NK-92 (cell line): ENCODE data around the gene EPHA2.
"Not testable (repeated sequence)": the region's sequence is repeated elsewhere in the genome, so short reads cannot be mapped to it uniquely, and the experiment has no call there.

Experiments used
- DNase-seq: peaks from one replicate; lab custom pipeline; 2025; ENCODE audit not compliant: unreplicated experiment; lab: John Stamatoyannopoulos, UW

The EPHA2 gene

GRCh38 chr1:16155537-16156410 is at the start of gene EPHA2:
Gene EPHA2, minus strand, starts transcription at chr1:16156069. Its CDS starts 137 bp downstream, at chr1:16155932.
- DNase-seq = no peak

DNA sequence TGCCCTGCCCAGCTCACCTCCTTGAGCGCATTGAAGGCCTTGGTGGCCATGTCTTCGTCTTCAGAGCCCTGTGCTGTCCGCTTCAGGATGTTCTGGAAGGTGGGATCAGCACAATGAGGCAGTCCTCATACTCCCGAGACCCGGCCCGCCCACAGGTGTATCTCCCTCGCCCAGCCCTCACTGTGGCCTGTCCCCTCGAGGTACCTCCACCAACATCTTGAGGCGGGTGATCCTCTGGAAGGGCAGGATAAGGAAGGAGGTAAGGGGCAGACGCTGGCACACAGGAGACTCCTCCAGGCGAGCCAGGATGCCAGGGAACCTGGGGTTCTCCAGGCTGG is 49.4 kb upstream of the EPHA2 start:
- DNase-seq = no peak

DNA sequence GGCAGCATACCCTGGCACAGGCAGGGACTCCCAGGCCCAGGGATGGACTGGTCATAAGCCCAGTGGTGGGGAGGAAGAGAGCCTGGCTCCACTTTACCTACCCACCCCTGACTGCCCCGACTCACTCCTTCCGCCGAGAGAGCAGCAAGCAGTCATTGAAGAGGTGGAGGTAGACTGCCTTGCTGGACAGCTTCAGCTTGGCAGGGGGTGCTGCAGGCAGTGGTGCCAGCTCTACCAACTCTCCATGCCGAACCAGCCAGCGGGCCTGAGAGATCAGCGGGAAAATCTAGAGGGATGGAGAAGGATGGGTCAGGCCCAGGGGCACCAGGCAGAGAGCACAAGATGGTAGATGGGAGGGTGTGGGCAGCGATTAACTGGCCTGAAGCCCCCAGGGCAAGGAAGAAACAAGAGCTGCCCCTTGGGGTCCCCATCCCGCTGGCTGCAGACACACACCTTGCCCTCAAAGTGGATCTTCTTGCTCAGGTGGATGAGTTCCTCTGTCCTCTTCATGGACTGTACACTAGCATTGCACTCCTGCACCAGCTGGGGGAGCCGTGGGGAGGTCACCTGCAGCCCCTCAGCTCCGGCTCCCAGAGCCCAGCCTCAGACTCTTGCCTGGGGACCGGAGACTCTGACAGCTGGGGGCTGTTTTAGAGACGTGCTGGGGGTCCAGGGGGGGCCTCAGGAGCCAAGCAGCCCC is 48.9 kb upstream of the EPHA2 start:
- no peak for DNase-seq

DNA sequence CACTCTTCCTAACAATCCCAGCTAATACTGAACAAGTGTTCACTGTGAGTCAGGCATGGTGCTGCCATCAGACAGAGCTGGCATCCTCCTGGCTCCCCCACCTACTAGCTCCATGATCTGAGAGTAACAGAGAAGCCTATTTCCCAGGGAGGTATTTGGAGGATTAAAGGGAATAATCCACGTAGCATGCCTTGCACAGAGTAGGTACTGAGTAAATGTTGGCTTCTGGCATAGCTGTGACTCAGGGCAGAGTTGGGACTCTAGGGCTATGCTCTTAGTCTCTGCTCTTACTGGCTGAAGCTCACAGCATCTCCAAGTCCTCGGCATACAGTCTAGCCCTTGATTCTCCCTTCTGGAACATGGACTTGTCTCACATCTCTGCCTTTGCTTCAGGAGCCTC is 48.3 kb upstream of the EPHA2 start:
- no peak for DNase-seq

GRCh38 chr1:16203550-16203949 is 47.7 kb upstream of the EPHA2 start:
- no peak for DNase-seq

GRCh38 chr1:16202281-16203210 is 46.7 kb upstream of the EPHA2 start:
- no peak for DNase-seq

- no peak for DNase-seq
Observed at GRCh38 chr1:16199700-16200099, 43.8 kb upstream of the EPHA2 start.

GRCh38 chr1:16199157-16199501 is 43.3 kb upstream of the EPHA2 start:
- DNase-seq = no peak

- no peak for DNase-seq
Observed at GRCh38 chr1:16198444-16199156, 42.7 kb upstream of the EPHA2 start.

GRCh38 chr1:16196874-16197273 is 41.0 kb upstream of the EPHA2 start:
- no peak for DNase-seq

DNA sequence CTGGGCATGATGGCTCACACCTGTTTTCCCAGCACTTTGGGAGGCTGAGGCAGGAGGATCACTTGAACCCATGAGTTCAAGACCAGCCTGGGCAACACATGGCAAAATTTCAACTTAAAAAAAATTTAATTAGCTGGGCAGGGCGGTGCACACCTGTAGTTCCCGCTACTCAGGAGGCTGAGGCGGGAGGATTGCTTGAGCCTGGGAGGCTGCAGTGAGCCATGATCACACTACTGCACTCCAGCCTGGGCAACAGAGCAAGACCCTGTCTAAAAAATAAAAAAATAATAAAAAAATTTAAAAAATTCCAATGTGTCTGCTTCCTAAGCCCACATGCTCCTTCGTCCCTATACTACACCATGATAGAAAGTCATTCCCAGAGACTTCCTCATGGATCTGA is 40.3 kb upstream of the EPHA2 start:
- DNase-seq = not testable (repeated sequence)

GRCh38 chr1:16195518-16195905 is 39.6 kb upstream of the EPHA2 start:
- no peak for DNase-seq

GRCh38 chr1:16191916-16192546 is 36.2 kb upstream of the EPHA2 start:
- no peak for DNase-seq

- DNase-seq = no peak
Observed at GRCh38 chr1:16191309-16191708, 35.4 kb upstream of the EPHA2 start.

GRCh38 chr1:16189921-16190621 is 34.2 kb upstream of the EPHA2 start:
- no peak for DNase-seq

DNA sequence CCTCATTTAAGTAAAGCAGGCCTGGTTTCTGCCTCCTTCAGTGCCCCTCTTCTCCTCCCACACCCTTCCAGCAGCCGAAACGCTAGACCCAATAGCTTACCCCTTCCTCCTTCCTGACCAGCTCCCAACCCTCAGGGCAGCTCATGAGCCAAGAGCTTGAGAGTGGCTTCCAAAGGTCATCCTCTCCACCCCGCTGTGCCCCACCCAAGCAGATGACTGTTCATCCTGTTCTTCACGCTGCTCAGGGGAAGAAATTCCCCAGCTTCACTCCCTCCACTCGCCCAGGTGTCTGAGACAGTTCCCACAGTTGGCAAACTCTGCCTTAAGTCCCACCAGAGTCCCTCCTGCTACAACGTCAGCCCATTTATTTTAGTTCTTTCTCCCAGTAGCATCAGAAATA is 33.1 kb upstream of the EPHA2 start:
- DNase-seq = no peak

- no peak for DNase-seq
Observed at GRCh38 chr1:16187748-16188401, 32.0 kb upstream of the EPHA2 start.

GRCh38 chr1:16186655-16187235 is 30.9 kb upstream of the EPHA2 start:
- no peak for DNase-seq
